Thymus (tissue), 11 donors: Measurements from ENCODE around the gene ARHGAP25. TPM values are rescaled to one million over a fixed set of nuclear protein-coding genes. Genes with fewer than 3 reads are reported as not detected.
A peak's percentile ranks its signal among the peaks of the same experiment; 100 is the strongest.

Experiments used
- DNase-seq, 9 donors: peaks; one replicate each; pipeline ENCODE4 v3.0.0-alpha.2; 2013; ENCODE audit warnings: low spot score in 9 of 9, low read depth in 6 of 9, missing footprints in 1 of 9
- H3K27ac ChIP-seq, 2 donors: one replicate each; pipeline ENCODE4 v1.5.1; 2013; ENCODE audit warnings: control low read depth in 1 of 2, low read depth in 1 of 2, low read length in 1 of 2, mild to moderate bottlenecking in 1 of 2, moderate library complexity in 1 of 2
- H3K27me3 ChIP-seq, 2 donors: one replicate each; pipeline ENCODE4 v1.5.1; 2013; ENCODE audit warnings: low read length in 1 of 2; ENCODE audit not compliant: control insufficient read depth in 2 of 2, insufficient read depth in 1 of 2
- H3K36me3 ChIP-seq, 2 donors: one replicate each; pipeline ENCODE4 v1.5.1; 2013; ENCODE audit warnings: low read length in 1 of 2, mild to moderate bottlenecking in 1 of 2, moderate library complexity in 1 of 2; ENCODE audit not compliant: control insufficient read depth in 2 of 2, insufficient read depth in 2 of 2
- H3K4me1 ChIP-seq, 2 donors: one replicate each; pipeline ENCODE4 v1.5.1; 2013; ENCODE audit warnings: low read length in 2 of 2; ENCODE audit not compliant: control insufficient read depth in 2 of 2, insufficient read depth in 2 of 2
- H3K4me3 ChIP-seq, 2 donors: one replicate each; pipeline ENCODE4 v1.5.1; 2013; ENCODE audit warnings: low read length in 2 of 2, control low read depth in 1 of 2, mild to moderate bottlenecking in 1 of 2
- H3K9me3 ChIP-seq, 2 donors: one replicate each; pipeline ENCODE4 v1.5.1; 2013; ENCODE audit warnings: low read length in 1 of 2, mild to moderate bottlenecking in 1 of 2; ENCODE audit not compliant: control insufficient read depth in 2 of 2, insufficient read depth in 1 of 2
- WGBS: extraction: QIAGEN DNeasy Blood & Tissue Kit; methylation state at CpG from one replicate; pipeline ENCODE4 v1.1.7; 2013; 5-methylcytosine and 5-hydroxymethylcytosine counted together
- polyA plus RNA-seq: library from polyadenylated mRNA; stranded (reverse); fragments of 200-250 nt; gene quantifications from one replicate; pipeline ENCODE4 v1.2.3, GENCODE V29; 2013
- total RNA-seq: library from RNA; stranded (reverse); fragments of 120-200 nt; gene quantifications from one replicate; pipeline ENCODE4 v1.2.4, GENCODE V29; 2013
- donor health status: healthy.

Gene ARHGAP25
- total and polyA plus RNA-seq, 2 donors, result 31.7 to 32.2 TPM

GRCh38 chr2:68714866-68715265 lies 19.7 kb upstream of the ARHGAP25 start:
- Histone ChIP-seq H3K4me3 (no peak overlapping the region), H3K9me3 (no peaks in the 10 kb centered on the region), H3K4me1 (peaks cover 26 to 27% of the 10 kb centered on the region in 2 donors), H3K27me3 (no peaks in the 10 kb centered on the region), H3K27ac (no peak overlapping the region), H3K36me3 (no peaks in the 10 kb centered on the region)
- WGBS, result 41% methylated on average over 3 of the region's 3 CpGs
- DNase-seq, result peak in 1 of 9 donors; percentile 69

- Histone ChIP-seq H3K9me3 (no peaks in the 10 kb centered on the region), H3K27ac (peak overlapping the region in 1 of 2 donors; percentile 30), H3K4me1 (peaks cover 30 to 32% of the 10 kb centered on the region in 2 donors), H3K4me3 (no peak overlapping the region), H3K27me3 (no peaks in the 10 kb centered on the region), H3K36me3 (no peaks in the 10 kb centered on the region)
- 88% methylated on average over 13 of the region's 13 CpGs for WGBS
- DNase-seq, result peak in 1 of 9 donors; percentile 50
These were observed 19.1 kb upstream of the ARHGAP25 start for GRCh38 chr2:68715353-68716041.

- DNase-seq, result peak in 1 of 9 donors; percentile 54
- H3K4me3 ChIP-seq, result no peak overlapping the region
- WGBS, result 34% methylated on average over 8 of the region's 8 CpGs
- no peaks in the 10 kb centered on the region for H3K27me3 ChIP-seq
- no peak overlapping the region for H3K27ac ChIP-seq
- H3K9me3 ChIP-seq, result no peaks in the 10 kb centered on the region
- H3K4me1 ChIP-seq, result peaks cover 42% of the 10 kb centered on the region in 2 donors
- H3K36me3 ChIP-seq, result no peaks in the 10 kb centered on the region
These were observed 17.9 kb upstream of the ARHGAP25 start for GRCh38 chr2:68716604-68717304.

- H3K27me3 ChIP-seq, result no peaks in the 10 kb centered on the region
- peaks cover 44 to 47% of the 10 kb centered on the region in 2 donors for H3K4me1 ChIP-seq
- H3K4me3 ChIP-seq, result no peak overlapping the region
- peak in 1 of 9 donors; percentile 43 for DNase-seq
- H3K9me3 ChIP-seq, result no peaks in the 10 kb centered on the region
- no peaks in the 10 kb centered on the region for H3K36me3 ChIP-seq
- H3K27ac ChIP-seq, result no peak overlapping the region
- 76% methylated on average over 3 of the region's 3 CpGs for WGBS
These were observed 17.3 kb upstream of the ARHGAP25 start for GRCh38 chr2:68717305-68717661.

- WGBS, result 70% methylated on average over 4 of the region's 4 CpGs
- H3K4me1 ChIP-seq, result peaks cover 46 to 54% of the 10 kb centered on the region in 2 donors
- no peaks in the 10 kb centered on the region for H3K27me3 ChIP-seq
- H3K36me3 ChIP-seq, result no peaks in the 10 kb centered on the region
- DNase-seq, result peak in 1 of 9 donors; percentile 69
- H3K4me3 ChIP-seq, result no peak overlapping the region
- H3K27ac ChIP-seq, result peak overlapping the region in 1 of 2 donors; percentile 33
- H3K9me3 ChIP-seq, result no peaks in the 10 kb centered on the region
These were observed 14.7 kb upstream of the ARHGAP25 start for GRCh38 chr2:68719912-68720311.

GRCh38 chr2:68720665-68721064 lies 13.9 kb upstream of the ARHGAP25 start:
- no peaks in the 10 kb centered on the region for H3K27me3 ChIP-seq
- H3K27ac ChIP-seq, result peak overlapping the region in 1 of 2 donors; percentile 79
- WGBS, result 34% methylated on average over 3 of the region's 3 CpGs
- DNase-seq, result peak in 1 of 9 donors; percentile 36
- no peaks in the 10 kb centered on the region for H3K36me3 ChIP-seq
- no peaks in the 10 kb centered on the region for H3K9me3 ChIP-seq
- H3K4me1 ChIP-seq, result peaks cover 42 to 51% of the 10 kb centered on the region in 2 donors
- no peak overlapping the region for H3K4me3 ChIP-seq

- WGBS, result 23% methylated on average over 8 of the region's 8 CpGs
- Histone ChIP-seq H3K9me3 (no peaks in the 10 kb centered on the region), H3K36me3 (no peaks in the 10 kb centered on the region), H3K4me3 (no peak overlapping the region), H3K27me3 (no peaks in the 10 kb centered on the region), H3K4me1 (peaks cover 42 to 52% of the 10 kb centered on the region in 2 donors), H3K27ac (peak overlapping the region; percentile 50 to 79)
- peak in 3 of 9 donors; percentile 70 to 86 (median 72) for DNase-seq
These were observed 13.0 kb upstream of the ARHGAP25 start for GRCh38 chr2:68721482-68722101.

- Histone ChIP-seq H3K4me1 (peaks cover 46 to 59% of the 10 kb centered on the region in 2 donors), H3K27me3 (no peaks in the 10 kb centered on the region), H3K4me3 (no peak overlapping the region), H3K27ac (no peak overlapping the region), H3K9me3 (no peaks in the 10 kb centered on the region), H3K36me3 (no peaks in the 10 kb centered on the region)
- 78% methylated on average over 8 of the region's 8 CpGs for WGBS
- peak in 1 of 9 donors; percentile 41 for DNase-seq
These were observed 11.9 kb upstream of the ARHGAP25 start for GRCh38 chr2:68722712-68723111.

- no peak overlapping the region for H3K27ac ChIP-seq
These were observed 11.4 kb upstream of the ARHGAP25 start for GRCh38 chr2:68723181-68723580.

More at GRCh38 chr2:68723181-68723580, 11.4 kb upstream of the ARHGAP25 start:
- 59% methylated on average over 2 of the region's 2 CpGs for WGBS
- no peak overlapping the region for H3K4me3 ChIP-seq
- DNase-seq, result no peak
- no peaks in the 10 kb centered on the region for H3K27me3 ChIP-seq
- no peaks in the 10 kb centered on the region for H3K9me3 ChIP-seq
- no peaks in the 10 kb centered on the region for H3K36me3 ChIP-seq
- peaks cover 49 to 63% of the 10 kb centered on the region in 2 donors for H3K4me1 ChIP-seq
